ENCODE results near the gene SPG7. TPM values are rescaled to one million over a fixed set of nuclear protein-coding genes. Genes with fewer than 3 reads are reported as not detected.

Gene SPG7
- total RNA-seq, 1 experiment from 2014 or later = 160 TPM

GRCh38 chr16:89544113-89544512 is 35.9 kb downstream of the SPG7 start:
- H2AFZ ChIP-seq = no peak overlapping the region
- intact Hi-C loops (cut with micrococcal nuclease; ENCODE audit: unreplicated experiment) = no loop called here
- H4K20me1 ChIP-seq (ENCODE audit: insufficient read depth) = no peaks in the 10 kb centered on the region
- no peak overlapping the region for H3K27ac ChIP-seq
- no peaks in the 10 kb centered on the region for H3F3A ChIP-seq (ENCODE audit: insufficient read depth, low read depth)
- H3K4me2 ChIP-seq = no peak overlapping the region
- no peaks in the 10 kb centered on the region for H3K9me3 ChIP-seq (ENCODE audit: insufficient read depth, low read depth)
- no peaks in the 10 kb centered on the region for H3K4me1 ChIP-seq (replicated peaks; ENCODE audit: insufficient read depth)
- ChIA-PET CTCF (no interaction called here), POLR2A (ENCODE audit: unreplicated experiment) (no interaction called here)
- H3K4me3 ChIP-seq = no peak overlapping the region
- TF ChIP-seq EZH2 (IDR thresholded peaks at IDR 0.05; ENCODE audit: low read depth) = no peak
- no peak for TF ChIP-seq CTCF (conservative IDR thresholded peaks at IDR 0.05)
- H3K36me3 ChIP-seq (ENCODE audit: low read depth) = 0 out of 2 replicates have a peak, but pooled peaks cover 3% of the 10 kb centered on the region
- no peak for DNase-seq
- no peaks in the 10 kb centered on the region for H3K27me3 ChIP-seq (ENCODE audit: insufficient read depth, low read depth)
- no peaks in the 10 kb centered on the region for H3K9me2 ChIP-seq (ENCODE audit: insufficient read depth)
- no TSS peak for BruUV-seq (replicated peaks)
- H3K79me2 ChIP-seq (ENCODE audit: low read depth) = no peaks in the 10 kb centered on the region

GRCh38 chr16:89544713-89545043 is 36.5 kb downstream of the SPG7 start:
- no peak overlapping the region for H3K27ac ChIP-seq
- CTCF ChIA-PET = no interaction called here
- H3K36me3 ChIP-seq (ENCODE audit: low read depth) = 0 out of 2 replicates have a peak, but pooled peaks cover 3% of the 10 kb centered on the region
- no peak for TF ChIP-seq CTCF (conservative IDR thresholded peaks at IDR 0.05)
- no peak for TF ChIP-seq EZH2 (IDR thresholded peaks at IDR 0.05; ENCODE audit: low read depth)
- H3K9me3 ChIP-seq (ENCODE audit: insufficient read depth, low read depth) = no peaks in the 10 kb centered on the region
- no peaks in the 10 kb centered on the region for H3F3A ChIP-seq (ENCODE audit: insufficient read depth, low read depth)
- no peaks in the 10 kb centered on the region for H3K9me2 ChIP-seq (ENCODE audit: insufficient read depth)
- DNase-seq = no peak
- H4K20me1 ChIP-seq (ENCODE audit: insufficient read depth) = no peaks in the 10 kb centered on the region
- POLR2A ChIA-PET (ENCODE audit: unreplicated experiment) = no interaction called here
- H2AFZ ChIP-seq = no peak overlapping the region
- BruUV-seq (replicated peaks) = no TSS peak
- H3K4me1 ChIP-seq (replicated peaks; ENCODE audit: insufficient read depth) = no peaks in the 10 kb centered on the region
- no peaks in the 10 kb centered on the region for H3K27me3 ChIP-seq (ENCODE audit: insufficient read depth, low read depth)
- intact Hi-C loops (cut with micrococcal nuclease; ENCODE audit: unreplicated experiment) = no loop called here
- no peak overlapping the region for H3K4me3 ChIP-seq
- H3K79me2 ChIP-seq (ENCODE audit: low read depth) = no peaks in the 10 kb centered on the region
- H3K4me2 ChIP-seq = no peak overlapping the region

- Histone ChIP-seq H3K4me3 (no peak overlapping the region), H2AFZ (no peak overlapping the region), H4K20me1 (ENCODE audit: insufficient read depth) (no peaks in the 10 kb centered on the region), H3K79me2 (ENCODE audit: low read depth) (no peaks in the 10 kb centered on the region), H3F3A (ENCODE audit: insufficient read depth, low read depth) (no peaks in the 10 kb centered on the region), H3K36me3 (ENCODE audit: low read depth) (0 out of 2 replicates have a peak, but pooled peaks cover 3% of the 10 kb centered on the region), H3K4me1 (replicated peaks; ENCODE audit: insufficient read depth) (no peaks in the 10 kb centered on the region), H3K9me3 (ENCODE audit: insufficient read depth, low read depth) (no peaks in the 10 kb centered on the region), H3K27me3 (ENCODE audit: insufficient read depth, low read depth) (no peaks in the 10 kb centered on the region), H3K27ac (no peak overlapping the region), H3K9me2 (ENCODE audit: insufficient read depth) (no peaks in the 10 kb centered on the region), H3K4me2 (no peak overlapping the region)
- BruUV-seq (replicated peaks) = no TSS peak
- ChIA-PET POLR2A (ENCODE audit: unreplicated experiment) (no interaction called here), CTCF (no interaction called here)
- TF ChIP-seq CTCF (conservative IDR thresholded peaks at IDR 0.05) (no peak), EZH2 (IDR thresholded peaks at IDR 0.05; ENCODE audit: low read depth) (no peak)
- intact Hi-C loops (cut with micrococcal nuclease; ENCODE audit: unreplicated experiment) = no loop called here
- DNase-seq = no peak
Observed at GRCh38 chr16:89545044-89545830, 37.0 kb downstream of the SPG7 start.

All from PC-9 (cell line).